ENCODE results near the gene PARP8.
"Not testable (repeated sequence)": the region's sequence is repeated elsewhere in the genome, so short reads cannot be mapped to it uniquely, and the experiment has no call there.

Gene PARP8

GRCh38 chr5:50727149-50727496 lies 60.7 kb downstream of the PARP8 start:
- no peak for DNase-seq

GRCh38 chr5:50727845-50728244 lies 61.4 kb downstream of the PARP8 start:
- DNase-seq = no peak

DNA sequence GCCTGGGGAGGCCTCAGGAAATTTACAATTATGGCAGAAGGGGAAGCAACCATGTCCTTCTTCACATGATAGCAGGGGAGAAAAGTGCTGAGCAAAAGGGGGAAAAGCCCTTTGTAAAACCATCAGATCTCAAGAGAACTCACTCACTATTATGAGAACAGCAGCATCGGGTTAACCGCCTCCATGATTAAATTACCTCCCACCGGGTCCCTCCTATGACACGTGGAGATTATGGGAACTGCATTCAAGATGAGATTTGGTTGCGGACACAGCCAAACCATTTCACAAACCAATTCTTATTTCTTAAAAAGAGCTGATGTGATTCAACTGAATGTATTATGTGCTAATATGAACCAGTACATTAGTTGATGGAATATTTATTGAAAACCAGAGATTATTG lies 63.9 kb downstream of the PARP8 start:
- no peak for DNase-seq

- DNase-seq = no peak
Observed at GRCh38 chr5:50730841-50731240, 64.4 kb downstream of the PARP8 start.

DNA sequence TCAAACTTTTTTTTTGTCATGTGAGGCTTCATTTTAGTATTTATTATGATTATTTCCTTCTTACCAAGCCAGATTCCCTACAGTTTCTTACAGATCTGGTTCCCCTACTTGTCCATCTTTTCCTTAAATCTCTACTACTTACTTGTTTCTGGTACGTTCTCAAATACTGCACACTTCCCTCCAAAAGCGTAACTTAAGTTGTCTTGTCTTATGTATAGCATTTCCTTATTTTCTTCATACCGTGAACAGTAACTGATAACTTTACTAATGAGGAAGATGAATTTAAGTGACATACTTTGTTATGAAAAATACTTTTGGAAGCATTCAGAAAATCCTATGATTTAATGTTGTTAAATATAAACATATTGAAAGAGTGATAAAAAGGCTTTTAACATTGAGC lies 67.3 kb downstream of the PARP8 start:
- DNase-seq = no peak

- DNase-seq = no peak
Observed at GRCh38 chr5:50738864-50739263, 72.4 kb downstream of the PARP8 start.

DNA sequence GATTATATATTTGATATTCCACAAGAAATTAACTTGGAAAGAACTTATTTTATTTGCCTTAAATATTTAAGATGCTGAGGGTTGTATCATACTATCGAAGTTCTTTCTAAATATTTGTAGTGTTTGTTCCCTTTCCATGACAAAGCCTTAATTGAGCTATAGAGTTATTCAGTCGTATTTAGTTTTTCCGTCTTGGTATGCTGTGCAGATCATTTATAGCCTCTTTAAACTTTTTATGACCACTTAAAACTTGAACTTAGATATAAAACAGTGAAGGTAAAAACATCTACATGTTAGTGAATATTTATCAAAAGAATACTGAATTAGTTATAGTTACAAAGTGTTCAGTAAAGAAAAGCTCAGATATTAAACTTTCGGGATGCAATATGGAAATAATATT lies 74.4 kb downstream of the PARP8 start:
- DNase-seq = no peak

DNA sequence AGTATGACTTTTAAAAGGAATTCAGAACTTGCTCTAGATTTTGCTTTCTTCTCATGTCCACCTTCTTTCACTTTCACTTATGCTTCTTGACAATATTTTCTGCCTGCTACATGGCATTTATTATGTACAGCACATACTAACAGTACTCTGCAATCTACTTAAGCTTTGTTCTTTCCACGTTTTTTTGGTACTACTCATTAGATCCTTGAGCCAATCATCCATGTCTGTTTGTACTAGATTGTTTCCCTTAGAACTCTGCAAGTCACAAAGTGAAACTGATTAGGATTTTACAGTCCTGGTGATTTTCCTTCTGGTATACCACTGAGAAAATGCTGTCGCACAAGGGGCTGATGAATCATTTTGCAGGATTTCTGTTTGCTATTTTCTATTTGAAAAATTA lies 78.3 kb downstream of the PARP8 start:
- peak; percentile 41 for DNase-seq

DNA sequence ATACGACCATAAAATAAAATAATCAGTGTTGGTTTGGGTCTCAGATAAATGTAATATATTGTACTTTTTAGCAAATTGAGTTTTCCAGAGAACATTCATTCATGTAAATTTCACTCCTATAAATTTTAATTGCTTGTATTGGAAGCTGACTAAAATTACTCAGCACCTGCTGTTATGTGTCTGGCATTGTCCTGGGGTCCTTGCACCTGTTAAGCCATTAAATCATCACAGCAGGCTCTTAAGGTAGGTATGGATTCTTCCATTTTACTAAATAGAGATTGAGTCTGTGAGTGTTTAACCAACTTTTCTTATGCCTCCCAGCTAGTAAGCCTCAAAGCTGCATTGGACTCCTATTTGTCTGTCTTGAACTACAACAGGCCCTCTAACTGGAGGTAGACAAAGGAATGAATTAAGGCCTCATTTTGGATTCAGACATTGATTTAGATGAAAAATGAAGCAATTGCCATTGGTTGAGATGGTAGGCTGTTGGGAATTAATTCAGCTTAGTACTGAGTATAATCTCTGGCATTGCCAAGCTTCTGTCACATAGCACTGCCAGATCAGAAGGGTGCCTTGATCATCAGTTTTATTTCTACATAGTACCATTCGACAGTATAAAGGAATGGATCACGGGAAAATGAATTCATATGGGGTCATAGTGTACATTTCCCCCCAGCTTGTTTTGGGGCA lies 78.9 kb downstream of the PARP8 start:
- no peak for DNase-seq

GRCh38 chr5:50749181-50749580 lies 82.7 kb downstream of the PARP8 start:
- DNase-seq = no peak

- peak; percentile 19 for DNase-seq
Observed at GRCh38 chr5:50749873-50750272, 83.4 kb downstream of the PARP8 start.

- DNase-seq = peak; percentile 79
Observed at GRCh38 chr5:50751064-50751657, 84.7 kb downstream of the PARP8 start.

DNA sequence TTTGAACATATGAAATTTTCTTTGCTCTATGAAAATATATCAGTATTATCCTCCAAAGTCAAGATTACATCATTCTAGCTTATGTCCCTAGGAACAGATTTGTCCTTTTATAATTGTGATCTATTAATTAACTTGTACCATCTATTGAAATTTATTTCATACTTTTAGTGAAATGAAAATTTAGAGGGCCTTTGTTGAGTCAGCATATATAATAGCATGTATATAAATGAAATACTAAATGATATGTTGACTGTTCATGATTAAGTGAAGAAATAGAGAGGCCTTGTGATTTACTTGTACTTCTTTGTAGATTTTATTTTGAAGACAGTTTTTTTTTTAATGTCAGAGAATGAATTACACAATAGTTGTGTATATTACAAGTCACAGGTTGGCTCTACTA lies 86.4 kb downstream of the PARP8 start:
- no peak for DNase-seq

DNA sequence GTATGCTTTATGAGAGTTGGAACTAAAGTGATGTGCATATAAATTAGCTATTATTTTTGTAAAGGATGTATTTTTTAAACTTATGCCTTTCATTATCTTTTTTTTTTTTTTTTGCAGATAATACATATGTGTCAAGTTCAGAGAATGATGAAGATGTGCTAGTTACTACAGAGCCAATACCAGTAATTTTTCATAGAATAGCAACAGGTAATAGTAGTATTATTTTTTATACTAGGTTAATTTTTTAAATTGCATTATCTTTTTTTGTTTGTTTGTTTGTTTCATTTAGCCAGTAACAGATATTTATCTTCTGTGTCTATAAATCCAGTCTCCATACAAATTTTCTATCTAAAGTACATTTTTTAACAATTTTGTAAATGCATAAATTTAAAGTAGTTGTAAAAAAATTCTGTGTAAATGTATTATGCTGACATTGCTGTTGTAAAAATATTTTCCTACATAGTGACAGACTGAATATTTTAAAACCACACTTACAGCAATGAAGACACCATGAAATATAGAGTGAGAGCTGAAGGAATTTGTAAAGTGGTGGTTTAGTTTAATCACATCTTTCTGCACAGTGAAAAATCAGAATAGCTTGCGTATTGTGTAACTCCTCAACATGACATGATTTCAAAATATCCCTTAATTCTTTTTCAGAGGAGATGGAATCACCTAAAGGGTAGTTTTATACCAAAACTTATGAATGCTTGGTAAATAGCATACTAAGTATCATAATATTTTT lies 93.3 kb downstream of the PARP8 start:
- DNase-seq = no peak

DNA sequence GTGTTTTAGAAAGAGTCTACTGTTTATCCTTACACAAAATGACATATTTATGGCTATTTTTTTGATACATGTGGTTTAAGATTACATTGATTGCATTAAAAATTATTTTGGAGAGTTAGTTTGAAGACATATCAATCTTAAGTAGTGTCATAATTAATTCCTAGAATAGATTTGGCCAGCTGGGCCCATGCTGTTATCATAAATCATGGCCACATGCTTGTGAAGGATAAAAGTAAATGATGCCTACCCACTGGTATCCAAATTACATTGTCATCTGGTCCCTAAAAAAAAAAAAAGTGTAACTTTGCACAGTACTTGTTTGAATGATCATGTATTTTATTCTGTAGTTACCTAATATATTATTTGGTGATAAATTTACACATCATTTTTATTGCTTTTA lies 96.9 kb downstream of the PARP8 start:
- DNase-seq = no peak

- no peak for DNase-seq
Observed at GRCh38 chr5:50763846-50764245, 97.4 kb downstream of the PARP8 start.

DNA sequence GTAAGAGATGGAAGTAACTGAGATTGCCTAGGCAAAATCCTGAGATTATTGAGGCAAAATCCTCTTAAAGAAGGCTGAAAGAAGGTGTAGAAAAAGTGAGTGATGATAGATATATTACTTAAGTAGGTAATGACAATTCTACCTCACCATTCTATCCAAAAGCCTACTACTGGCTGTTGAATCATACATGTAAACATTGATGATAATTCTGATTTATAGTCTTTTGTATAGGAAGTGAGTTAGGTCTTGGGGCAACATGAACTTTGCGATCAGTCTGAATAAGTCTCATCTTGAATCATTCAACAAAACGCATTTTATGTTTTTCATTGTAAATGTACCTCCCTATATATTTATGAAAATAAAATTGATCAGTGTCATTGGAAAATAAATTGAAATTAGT lies 99.6 kb downstream of the PARP8 start:
- no peak for DNase-seq

DNA sequence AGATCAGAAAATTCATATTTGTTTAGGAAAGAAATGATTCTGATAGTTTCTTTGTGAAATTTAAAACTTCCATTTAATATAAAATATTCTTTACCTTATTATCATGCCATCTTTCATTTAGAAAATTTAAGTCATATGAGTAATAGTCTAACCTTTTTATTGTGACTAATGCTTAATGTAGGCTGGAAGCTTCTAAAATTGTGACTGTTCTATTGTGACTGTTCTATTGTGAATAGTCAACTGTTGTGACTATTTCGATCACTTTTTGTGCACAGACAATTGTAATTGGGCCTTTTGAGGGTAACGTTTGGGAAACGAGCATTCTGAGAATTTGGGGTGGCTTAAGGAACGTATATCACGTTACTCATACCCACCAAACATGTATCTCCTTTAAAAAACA lies 100.0 kb downstream of the PARP8 start:
- no peak for DNase-seq

DNA sequence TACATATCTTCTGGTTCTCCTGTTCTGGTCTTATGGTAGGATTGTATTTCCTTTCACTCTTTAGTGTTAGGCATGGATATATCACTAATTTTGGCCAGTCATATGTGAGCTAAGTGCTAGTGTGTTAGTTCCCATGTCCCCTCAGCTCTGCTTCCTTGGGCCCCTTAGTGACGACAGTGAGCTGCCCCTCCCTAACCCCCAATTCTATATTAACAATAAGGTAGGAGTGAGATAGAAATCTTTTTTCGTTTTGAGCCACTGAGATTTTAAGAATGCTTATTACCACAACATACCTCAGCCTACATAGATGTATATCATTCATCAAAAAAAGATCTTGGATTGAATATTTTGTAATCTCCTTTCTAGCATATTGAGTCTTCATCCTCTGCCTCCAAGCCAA lies 100.5 kb downstream of the PARP8 start:
- no peak for DNase-seq

- no peak for DNase-seq
Observed at GRCh38 chr5:50767588-50767987, 101.2 kb downstream of the PARP8 start.

- no peak for DNase-seq
Observed at GRCh38 chr5:50768634-50769033, 102.2 kb downstream of the PARP8 start.

DNA sequence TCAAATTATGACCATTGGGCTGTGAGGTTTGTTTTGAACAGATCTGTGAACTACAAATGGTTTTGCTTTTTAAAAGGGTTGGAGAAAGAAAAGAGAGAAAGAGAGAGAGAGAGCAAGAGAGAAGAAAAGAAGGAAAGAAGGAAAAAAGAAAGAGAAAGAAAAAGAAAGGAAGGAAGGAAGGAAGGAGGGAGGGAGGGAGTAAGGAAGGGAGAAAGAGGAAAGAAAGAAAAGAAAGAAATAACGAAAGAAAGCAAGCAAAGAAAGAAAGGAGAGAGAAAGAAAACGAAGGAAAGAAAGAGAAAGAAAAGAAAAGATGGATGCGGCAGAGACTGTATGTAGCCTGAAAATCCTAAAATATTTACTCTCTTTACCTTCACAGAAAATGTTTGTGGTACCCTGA lies 104.0 kb downstream of the PARP8 start:
- DNase-seq = no peak

- DNase-seq = not testable (repeated sequence)
Observed at GRCh38 chr5:50774446-50775175, 108.2 kb downstream of the PARP8 start.

DNA sequence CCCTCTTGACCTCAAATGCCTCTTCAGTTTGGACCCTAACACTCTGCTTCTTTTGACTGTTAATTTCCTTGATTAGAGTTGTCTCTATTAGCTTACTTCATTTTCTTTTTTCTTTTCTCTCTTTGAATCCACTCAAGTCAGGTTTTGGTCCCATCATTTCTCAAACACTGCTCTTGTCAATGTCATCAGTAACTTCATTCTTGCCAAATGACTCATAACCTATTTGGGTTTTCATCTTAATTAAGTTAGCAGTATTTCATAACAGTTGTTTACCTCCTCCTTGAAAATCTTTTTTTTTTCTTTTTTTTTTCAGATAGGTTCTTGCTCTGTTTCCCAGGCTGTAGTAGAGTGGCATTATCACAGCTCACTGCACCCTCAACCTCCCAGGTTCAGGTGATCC lies 119.6 kb downstream of the PARP8 start:
- DNase-seq = no peak
